Kasumi-1 (cell line): Measurements from ENCODE around the gene MAN1C1.

Source experiments
- DNase-seq, 2 experiments: peaks; one replicate each; lab custom pipeline; 2025; lab: John Stamatoyannopoulos, UW

The MAN1C1 gene

DNA sequence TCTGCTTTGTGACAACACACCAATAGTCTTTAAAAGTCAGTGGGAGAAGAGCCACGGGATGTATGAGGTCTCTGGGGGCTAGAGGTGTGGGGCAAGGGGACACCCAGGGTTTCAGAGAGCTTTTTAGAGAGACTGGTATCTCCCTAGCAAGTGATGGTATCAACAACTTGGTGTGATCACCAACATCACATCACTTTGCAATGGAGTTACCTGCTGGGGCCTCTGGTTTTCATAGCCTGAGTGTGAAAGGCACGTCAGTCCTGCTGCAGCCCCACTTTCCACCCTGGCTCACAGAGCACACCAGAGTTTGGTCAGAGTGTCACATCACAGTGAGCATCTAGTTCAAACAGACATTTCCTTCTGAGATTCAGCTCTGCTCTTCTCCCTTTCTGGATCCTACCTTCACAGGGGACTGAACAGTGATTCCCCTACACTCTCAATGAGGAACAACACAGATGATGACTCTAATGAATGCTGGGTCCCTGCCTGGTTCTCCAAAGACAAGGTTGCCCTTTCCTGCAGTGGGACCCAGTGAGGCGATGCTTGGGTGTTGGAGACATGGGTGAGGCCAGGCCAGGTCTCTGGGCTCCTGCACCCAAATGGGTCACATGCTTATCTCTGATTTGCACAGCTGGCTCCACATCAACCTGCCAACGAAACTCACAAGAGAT is 2.0 kb upstream of the MAN1C1 start:
- no peak for DNase-seq

DNA sequence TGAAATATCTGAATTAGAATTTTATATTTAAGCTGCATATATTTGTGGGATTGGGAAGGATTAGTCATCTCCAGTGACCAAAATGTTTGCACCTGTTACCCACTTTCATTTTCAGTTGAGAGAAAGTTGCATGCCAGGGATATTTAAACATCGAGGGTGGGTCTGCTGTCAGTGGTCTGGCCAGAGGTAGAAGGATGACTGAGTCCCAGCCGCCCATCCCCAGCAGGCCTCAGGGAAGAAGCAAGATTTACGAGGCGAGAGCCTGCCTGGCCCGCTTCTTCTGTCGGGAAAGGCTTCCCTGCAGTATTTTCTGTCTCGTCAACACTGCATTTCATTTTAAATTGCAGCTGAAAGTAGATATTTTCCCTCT is 1.4 kb upstream of the MAN1C1 start:
- no peak for DNase-seq

DNA sequence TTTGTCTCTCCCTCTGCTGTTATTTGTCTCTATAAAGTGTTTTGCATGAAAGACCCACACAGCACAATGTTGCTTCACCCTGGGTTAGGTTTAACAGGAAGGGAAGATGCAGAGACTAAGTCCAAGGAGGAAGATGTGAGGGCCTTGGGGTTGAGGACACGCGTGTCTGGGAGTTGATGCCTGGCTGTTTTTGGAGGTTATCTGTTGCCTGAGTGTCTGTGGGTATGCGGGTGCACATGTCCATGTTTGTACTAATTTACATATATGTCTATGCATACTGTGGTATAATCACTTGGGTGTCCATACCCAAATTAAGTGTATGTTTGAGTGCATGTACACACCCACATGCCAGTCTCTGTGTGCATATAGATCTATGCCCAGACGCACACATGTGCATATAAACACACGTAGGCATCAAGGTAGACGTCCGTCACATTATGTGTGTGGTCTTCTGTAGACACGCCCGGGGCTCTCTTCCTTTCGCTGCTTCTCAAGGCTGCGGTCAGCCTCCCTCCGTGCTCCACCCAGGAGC is 962 bp upstream of the MAN1C1 start:
- DNase-seq: no peak

DNA sequence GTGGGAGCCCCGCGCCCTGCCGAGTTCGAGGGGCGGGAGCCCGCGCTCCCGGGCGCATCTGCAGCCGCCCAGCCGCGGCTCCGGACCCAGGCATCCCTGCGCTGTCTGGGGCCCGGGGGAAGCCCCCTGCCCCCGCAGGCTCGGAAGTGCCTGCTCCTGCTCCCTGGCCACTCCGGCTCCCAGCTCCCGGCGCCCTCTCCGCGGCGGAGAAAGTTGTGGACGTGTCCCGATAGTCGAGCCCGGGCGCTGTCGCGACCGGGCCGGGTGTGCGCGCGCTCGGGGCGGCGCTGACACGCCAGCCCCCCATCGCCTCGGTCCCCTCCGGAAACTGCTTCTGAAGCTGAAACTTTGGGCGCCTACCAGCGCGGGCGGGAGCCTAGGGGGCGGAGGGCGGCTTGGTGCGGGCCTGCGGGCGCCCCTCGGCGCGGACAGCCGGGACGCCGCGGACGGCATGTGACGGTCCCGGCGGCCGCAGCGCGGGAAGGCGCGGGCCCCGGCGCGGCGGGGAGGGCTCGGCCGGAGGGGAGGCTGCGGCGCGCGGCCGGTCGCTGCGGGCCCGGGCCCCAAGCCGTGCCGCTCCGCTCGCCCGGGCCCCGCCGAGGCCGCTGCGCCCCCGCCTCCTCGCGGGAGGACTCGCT is 515 bp downstream of the MAN1C1 start:
- DNase-seq: no peak

DNA sequence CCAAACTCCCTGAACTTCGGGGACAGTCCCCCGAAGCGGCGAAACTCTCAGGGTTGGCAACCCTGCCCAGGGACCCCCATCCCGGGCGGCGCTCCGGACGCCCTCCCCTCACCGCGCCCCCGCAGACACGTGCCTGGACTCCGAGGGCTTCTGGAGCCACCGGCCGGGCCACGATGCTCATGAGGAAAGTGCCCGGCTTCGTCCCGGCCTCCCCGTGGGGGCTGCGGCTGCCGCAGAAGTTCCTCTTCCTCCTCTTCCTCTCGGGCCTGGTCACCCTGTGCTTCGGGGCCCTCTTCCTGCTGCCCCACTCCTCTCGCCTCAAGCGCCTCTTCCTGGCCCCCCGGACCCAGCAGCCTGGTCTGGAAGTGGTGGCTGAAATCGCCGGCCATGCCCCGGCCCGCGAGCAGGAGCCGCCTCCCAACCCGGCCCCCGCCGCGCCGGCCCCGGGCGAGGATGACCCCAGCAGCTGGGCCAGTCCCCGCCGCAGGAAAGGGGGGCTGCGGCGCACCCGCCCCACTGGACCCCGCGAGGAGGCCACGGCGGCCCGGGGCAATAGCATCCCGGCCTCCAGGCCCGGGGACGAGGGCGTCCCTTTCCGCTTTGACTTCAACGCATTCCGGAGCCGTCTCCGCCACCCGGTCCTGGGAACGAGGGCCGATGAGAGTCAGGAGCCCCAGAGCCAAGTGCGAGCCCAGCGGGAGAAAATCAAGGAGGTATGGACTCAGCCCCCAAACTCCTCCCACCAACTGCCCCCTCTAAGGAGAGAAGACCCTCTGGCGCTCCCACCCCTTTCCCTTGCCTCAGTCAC is 1.2 kb downstream of the MAN1C1 start:
- DNase-seq: no peak

DNA sequence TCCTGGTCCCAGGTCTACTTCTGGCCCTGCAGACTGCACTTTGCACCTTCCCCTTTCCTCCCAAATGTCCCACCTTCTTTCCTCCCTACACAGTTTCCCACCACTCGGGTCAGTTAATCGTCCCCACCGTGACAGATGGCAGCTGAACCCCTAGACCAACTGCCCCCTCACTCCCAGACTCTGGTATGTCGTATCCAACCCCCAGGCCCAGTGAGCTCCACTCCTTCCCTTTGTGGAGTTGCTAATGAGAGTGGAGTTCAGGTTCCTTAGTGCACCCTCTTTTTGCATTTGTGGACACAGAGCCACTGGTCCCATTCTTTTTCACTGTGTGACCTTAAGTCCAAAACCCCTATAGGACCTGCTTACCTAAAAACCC is 1.8 kb downstream of the MAN1C1 start:
- no peak for DNase-seq

DNA sequence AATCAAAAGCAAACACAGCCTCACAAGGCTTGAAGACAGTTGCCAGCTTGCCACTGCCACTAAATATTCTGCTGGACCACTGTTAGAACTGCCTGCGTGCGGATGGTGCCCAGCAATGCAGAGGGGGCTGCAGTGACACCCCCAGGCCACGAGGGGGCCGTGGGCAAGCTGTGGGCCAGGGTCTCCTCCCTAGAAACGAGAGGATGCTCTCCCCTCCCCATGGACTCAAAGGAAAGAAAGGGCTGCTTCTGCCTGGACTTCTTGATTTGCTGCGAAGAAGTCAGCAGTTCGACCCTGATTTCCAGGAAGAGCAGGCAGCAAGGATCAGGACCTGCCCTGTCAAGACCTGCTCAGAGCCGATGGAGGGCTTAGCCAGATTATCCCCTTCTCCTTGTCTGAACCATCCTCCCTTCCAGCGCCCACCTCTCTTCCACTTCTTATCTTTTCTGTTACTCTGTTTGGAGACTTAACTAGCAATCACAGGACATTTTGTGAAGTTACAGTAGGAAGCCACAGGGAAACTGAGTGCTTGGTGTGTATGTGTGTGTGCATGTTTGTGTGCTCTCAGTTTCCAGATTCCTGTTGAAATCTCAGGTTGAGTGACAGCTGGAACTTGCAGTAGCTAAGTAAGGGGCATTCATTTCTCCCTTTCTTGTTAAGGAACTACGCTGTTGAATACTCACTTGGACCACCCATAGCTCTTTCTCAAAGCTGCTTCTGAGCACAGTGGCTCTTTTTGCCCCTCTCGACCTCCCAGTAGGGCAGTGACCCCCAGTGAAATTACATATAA is 2.7 kb downstream of the MAN1C1 start:
- peak in 1 of 2 experiments; percentile 28 for DNase-seq

DNA sequence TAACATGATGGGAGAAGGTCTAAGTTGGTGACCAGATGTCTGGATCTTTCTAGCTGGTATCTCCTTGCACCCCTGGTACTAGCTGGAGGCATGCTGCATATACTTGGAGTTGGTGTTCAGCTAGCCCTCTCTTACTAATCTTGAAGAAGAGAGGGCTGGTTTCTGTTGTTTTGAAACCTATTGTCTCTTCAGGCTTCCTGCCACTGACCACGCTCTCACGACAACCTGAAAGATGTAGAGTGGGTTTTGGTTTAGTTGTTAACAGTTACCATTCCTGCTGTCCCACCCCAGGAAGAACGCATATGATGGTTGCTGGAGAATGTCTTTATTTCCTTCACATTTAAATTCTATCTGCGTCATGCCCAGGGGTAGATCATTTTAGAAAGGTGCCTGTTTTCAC is 3.6 kb downstream of the MAN1C1 start:
- no peak for DNase-seq

DNA sequence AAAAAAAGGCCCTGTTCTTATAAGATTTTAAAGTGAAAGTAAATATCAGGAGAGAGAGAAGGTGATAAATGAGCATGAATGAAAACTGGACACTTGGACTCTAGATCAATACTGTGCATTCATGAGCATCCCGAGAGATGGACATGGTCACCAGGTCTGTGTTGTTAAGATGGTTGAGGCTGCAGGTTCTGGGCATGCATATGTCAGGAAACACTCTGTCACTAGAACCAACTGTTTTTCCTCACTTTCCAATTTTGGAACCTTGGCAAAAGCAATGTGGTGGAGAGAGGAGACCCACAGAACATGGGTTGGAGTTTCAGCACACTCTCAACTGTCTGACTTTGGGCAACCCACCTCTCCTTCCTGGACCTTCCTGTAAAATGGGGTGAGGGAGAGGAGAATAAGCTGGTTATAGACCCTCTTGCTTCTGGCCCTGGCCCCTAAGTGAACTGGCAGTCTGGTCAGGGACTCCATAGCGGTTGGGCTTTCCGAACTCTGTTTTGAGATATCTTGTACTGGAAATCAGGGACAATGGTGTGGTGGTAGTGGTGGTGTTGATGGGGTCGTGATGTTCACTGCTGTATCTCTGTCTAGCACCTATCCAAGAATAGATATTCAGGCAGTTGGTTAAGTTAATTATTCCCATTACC is 4.2 kb downstream of the MAN1C1 start:
- DNase-seq: no peak

DNA sequence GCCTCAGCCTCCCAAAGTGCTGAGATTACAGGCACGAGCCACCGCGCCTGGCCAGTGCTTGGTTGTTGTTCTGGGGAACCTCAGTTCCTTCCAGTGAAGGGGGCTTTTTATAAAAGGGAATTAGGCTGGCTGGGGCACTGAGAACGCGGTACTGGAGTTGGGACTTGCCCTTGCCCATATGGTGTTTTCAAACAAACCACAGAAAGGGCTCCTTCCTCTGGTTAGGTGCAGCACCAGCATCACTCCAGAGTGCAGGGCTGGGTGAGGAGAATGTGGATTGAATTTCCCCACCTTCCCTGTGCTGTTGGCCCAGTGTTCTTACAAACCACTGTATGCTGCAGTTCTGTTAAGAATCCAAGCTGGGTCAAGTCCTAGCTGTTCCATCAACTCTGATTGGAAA is 5.3 kb downstream of the MAN1C1 start:
- no peak for DNase-seq

DNA sequence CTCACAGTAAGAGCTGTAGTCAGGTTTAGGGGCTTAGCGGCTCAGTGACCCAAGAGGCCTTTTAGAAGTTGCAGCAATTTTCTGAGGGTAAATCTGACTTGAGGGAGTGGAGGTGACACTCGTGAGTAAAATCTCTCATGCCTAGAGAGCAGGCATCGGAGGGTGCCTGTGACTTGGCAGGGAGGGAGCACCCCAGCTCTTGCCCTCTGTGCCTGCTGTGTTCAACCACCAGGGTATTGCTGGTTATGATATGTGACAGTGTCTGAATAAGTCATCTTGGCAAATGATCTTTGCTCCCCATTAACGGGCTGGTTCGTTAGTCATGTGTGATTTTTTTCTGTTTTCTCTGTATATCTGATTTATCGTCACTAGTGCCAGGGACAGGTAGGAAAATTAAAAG is 5.9 kb downstream of the MAN1C1 start:
- no peak for DNase-seq

DNA sequence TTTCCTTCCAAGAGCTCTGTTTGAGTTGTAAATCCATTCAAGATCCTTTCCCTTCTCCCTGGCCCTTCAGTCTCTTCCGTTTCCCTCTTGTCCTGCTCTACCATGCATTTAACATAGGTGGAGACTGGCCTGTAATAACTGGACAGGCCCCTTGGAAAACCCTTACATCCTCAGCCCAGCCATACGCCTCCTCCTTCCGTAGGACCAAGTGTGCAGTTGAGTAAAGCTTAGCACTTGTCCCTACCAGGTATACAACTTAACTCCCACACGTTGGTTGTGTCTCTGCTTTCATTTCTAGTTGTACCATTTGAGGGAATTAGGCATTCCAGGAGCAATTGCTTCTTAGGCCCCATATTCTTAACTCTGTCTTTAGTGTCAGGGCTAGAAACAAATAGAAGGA is 6.4 kb downstream of the MAN1C1 start:
- DNase-seq: no peak

DNA sequence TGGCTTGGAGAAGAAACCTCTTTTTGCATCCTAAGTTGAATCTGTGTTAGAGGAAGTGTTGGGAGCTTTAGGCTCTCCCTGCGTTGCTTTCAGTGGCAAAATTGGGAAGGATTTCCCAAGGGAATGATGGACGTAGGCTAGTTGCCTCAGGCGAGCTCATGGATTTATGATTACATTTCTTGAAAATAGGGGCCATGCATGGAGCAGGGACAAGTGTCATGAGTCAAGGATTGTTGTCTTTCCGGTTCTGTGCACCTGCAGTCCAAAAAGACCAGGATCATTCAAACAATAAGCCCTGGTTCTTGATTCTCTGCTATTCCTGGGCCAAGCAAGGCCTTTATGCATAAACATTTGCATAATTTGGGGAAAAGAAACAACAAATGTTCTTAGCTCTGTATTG is 7.1 kb downstream of the MAN1C1 start:
- DNase-seq: no peak

DNA sequence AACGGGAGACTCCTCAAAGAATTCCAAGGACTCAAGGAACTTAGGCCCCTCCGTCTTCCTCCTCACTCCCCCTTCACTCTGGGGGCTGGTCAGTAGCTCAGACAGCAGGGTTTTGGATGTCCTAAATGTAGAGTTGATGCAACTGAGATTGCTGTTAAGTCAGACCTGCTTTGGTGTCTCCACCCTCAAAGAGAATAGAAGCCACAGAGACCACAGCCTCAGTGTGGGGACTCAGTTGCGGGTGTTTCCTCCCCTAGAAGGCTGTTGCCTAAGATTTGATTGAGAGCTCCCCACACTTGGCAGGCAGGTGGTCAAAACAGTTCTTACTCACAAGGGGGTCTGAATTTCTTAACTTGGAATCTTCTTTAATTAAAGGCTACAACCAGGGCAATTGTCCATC is 7.6 kb downstream of the MAN1C1 start:
- no peak for DNase-seq

DNA sequence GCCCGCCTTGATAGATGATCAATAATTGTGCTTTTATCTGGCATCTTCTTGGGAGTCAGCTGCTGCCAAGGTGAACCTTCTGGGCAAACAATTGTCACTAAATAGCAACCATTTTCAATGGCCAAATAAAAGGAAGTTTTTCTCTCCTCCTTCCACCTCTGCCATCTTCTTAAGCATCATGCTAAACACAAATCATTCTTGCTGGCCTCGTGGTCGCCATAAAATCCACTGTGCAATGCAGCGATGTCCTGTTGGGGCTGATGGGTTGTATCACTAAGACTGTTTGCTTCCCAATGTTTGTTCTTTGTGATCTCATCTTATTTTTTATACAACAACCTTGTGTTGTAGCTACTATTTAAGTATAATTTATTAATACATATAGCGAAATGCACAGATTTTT is 8.0 kb downstream of the MAN1C1 start:
- no peak for DNase-seq

DNA sequence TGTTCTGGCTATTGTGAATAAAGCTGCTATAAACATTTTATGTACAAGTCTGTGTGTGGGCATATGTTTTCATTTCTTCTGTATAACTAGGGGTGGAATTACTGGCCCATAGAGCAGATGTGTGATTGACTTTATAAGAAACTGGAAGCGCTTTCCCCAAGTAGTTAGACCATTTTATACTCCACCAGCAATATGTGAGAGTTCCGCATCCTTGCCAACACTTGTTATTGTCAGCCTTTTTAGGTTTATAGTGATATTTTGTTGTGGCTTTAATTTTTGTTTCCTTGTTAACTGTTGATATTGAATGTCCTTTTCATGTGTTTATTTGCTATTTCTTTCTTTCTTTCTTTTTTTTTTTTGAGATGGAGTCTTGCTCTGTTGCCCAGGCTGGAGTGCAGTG is 9.4 kb downstream of the MAN1C1 start:
- no peak for DNase-seq

DNA sequence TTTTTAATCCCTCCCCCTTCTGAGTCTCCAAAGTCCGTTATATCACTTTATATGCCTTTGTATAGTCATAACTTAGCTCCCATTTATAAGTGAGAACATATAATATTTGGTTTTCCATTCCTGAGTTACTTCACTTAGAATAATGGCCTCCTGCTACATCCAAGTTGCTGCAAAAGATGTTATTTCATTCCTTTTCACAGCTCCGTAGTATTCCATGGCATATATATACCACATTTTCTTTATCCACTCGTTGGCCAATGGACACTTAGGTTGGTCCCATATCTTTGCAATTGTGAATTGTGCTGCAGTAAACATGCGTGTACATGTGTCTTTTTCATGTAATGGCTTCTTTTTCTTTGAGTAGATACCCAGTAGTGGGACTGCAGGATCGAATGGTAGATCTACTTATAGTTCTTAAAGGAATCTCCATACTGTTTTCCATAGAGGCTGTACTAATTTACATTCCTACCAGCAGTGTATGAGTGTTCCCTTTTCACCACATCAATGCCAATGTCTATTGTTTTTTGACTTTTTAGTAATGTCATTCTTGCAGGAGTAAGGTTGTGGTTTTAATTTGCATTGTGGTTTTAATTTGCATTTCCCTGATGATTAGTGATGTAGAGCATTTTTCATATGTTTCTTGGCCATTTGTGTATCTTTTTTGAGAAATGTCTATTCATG is 12.3 kb downstream of the MAN1C1 start:
- no peak for DNase-seq

DNA sequence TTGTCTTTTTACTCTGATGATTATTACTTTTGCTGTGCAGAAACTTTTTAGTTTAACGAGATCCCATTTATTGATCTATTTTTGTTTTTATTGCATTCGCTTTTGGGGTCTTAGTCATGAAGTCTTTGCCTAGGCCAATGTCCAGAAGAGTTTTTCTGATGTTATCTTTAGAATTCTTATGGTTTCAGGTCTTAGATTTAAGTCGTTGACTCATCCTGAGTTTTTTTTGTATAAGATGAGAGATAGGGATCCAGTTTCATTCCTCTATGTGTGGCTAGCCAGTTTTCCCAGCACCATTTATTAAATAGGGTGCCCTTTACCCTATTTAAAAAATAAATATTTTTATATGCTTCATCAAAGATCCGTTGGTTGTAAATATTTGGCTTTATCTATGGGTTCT is 13.2 kb downstream of the MAN1C1 start:
- DNase-seq: no peak

DNA sequence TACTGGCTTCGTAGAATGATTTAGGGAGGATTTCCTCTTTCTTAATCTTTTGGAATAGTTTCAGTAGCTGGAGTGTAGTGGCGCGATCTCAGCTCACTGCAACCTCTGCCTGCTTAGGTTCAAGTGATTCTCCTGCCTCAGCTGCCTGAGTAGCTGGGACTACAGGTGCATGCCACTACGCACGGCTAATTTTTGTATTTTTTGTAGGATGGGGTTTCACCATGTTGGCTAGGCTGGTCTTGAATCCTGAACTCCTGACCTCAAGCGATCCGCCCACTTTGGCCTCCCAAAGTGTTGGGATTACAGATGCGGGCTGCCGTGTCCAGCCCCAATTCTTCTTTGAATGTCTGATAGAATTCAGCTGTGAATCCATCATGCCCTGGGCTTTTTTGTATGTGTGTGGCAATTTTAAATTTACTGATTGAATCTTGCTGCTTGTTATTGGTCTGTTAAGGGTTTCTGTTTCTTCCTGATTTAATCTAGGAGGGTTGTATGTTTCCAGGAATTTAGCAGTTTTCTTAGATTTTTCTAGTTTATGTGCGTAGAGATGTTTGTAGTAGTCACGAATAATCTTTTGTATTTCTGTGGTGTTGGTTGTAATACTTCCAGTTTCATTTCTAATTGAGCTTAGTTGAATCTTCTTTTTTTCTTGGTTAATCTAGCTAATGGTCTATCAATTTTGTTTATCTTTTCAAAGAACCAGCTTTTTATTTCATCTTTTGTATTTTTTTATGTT is 15.3 kb downstream of the MAN1C1 start:
- no peak for DNase-seq

DNA sequence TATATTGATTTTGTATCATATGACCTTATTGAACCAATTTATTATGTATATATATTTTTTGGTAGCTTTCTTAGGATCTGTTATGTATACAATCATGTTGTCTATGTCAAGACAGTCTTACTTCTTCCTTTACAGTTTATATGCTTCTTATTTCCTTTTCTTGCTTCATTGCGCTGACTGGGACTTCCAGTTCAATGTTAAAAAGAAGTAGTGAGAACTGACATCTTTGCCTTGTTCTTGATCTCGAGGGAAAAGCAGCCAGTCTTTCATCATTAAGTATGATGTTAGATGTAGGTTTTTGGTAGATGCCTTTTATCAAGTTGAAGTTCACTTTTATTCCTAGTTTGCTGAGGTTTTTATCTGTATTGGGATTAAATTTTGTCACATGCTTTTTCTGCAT is 17.5 kb downstream of the MAN1C1 start:
- DNase-seq: no peak

DNA sequence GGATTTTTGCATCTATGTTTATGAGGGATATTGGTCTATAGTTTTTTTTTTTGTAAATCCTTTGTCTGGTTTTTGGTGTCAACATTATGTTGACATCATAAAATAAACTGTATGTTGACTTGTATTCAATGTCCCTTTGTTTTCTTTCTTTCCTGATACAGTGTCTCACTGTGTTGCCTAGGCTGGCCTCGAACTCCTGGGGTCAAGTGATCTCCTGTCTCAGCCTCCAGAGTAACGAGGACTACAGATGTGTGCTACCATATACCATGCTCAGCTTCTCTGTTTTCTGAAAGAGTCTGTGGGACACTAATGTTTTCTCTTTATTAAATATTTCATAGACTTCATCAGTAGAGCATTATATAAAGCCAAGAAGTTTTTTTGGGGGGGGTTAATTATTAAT is 18.3 kb downstream of the MAN1C1 start:
- DNase-seq: no peak
